ENCODE data around the gene SLC26A1. TPM values are rescaled to one million over a fixed set of nuclear protein-coding genes. Genes with fewer than 3 reads are reported as not detected.

SLC26A1 gene
- total RNA-seq, 4 donors from 2014 or later: 0.20 to 0.30 (median 0.21) TPM; not detected in 1

- TF ChIP-seq POLR2A (IDR thresholded peaks at IDR 0.05) (no peak), CTCF (IDR thresholded peaks at IDR 0.05) (no peak), EP300 (IDR thresholded peaks at IDR 0.05) (no peak)
- peaks cover 0 to 98% (median 0%) of the 10 kb centered on the region in 3 donors for H3K36me3 ChIP-seq
- no peak overlapping the region for H3K27ac ChIP-seq
- H3K9me3 ChIP-seq: no peaks in the 10 kb centered on the region
- no peak for DNase-seq (ENCODE audit: low spot score in 2 of 2)
- no peak overlapping the region for H3K4me3 ChIP-seq
- WGBS, 2 donors: 89 to 100% methylated on average over 15 to 27 of the region's 33 CpGs
- H3K4me1 ChIP-seq: no peaks in the 10 kb centered on the region
- no peaks in the 10 kb centered on the region for H3K27me3 ChIP-seq
Observed at GRCh38 chr4:955161-955921, 37.9 kb downstream of the SLC26A1 start.

- TF ChIP-seq EP300 (IDR thresholded peaks at IDR 0.05): no peak
- TF ChIP-seq POLR2A (IDR thresholded peaks at IDR 0.05): no peak
- TF ChIP-seq CTCF (IDR thresholded peaks at IDR 0.05): no peak
- H3K27ac ChIP-seq: no peak overlapping the region
- no peaks in the 10 kb centered on the region for H3K9me3 ChIP-seq
- WGBS, 2 donors: 89 to 92% methylated on average over 17 of the region's 17 CpGs
- H3K4me3 ChIP-seq: no peak overlapping the region
- no peak for DNase-seq (ENCODE audit: low spot score in 2 of 2)
- no peaks in the 10 kb centered on the region for H3K27me3 ChIP-seq
- H3K36me3 ChIP-seq: peaks cover 0 to 97% (median 0%) of the 10 kb centered on the region in 3 donors
- H3K4me1 ChIP-seq: no peaks in the 10 kb centered on the region
Observed at GRCh38 chr4:954211-955020, 38.8 kb downstream of the SLC26A1 start.

GRCh38 chr4:953574-953915 lies 39.7 kb downstream of the SLC26A1 start:
- Histone ChIP-seq H3K4me3 (no peak overlapping the region), H3K9me3 (no peaks in the 10 kb centered on the region), H3K27me3 (no peaks in the 10 kb centered on the region), H3K36me3 (peaks cover 0 to 93% (median 0%) of the 10 kb centered on the region in 3 donors), H3K4me1 (no peaks in the 10 kb centered on the region), H3K27ac (no peak overlapping the region)
- TF ChIP-seq POLR2A (IDR thresholded peaks at IDR 0.05) (no peak), EP300 (IDR thresholded peaks at IDR 0.05) (no peak), CTCF (IDR thresholded peaks at IDR 0.05) (no peak)
- 97% methylated on average over 13 of the region's 13 CpGs for WGBS, 2 donors
- DNase-seq (ENCODE audit: low spot score in 2 of 2): no peak

GRCh38 chr4:952881-953573 lies 40.2 kb downstream of the SLC26A1 start:
- WGBS, 2 donors: 92 to 94% methylated on average over 27 to 28 of the region's 28 CpGs
- DNase-seq (ENCODE audit: low spot score in 2 of 2): no peak
- Histone ChIP-seq H3K27ac (no peak overlapping the region), H3K4me1 (no peaks in the 10 kb centered on the region), H3K36me3 (peaks cover 0 to 92% (median 0%) of the 10 kb centered on the region in 3 donors), H3K27me3 (no peaks in the 10 kb centered on the region), H3K9me3 (no peaks in the 10 kb centered on the region), H3K4me3 (no peak overlapping the region)
- TF ChIP-seq EP300 (IDR thresholded peaks at IDR 0.05): no peak
- TF ChIP-seq POLR2A (IDR thresholded peaks at IDR 0.05): no peak
- no peak for TF ChIP-seq CTCF (IDR thresholded peaks at IDR 0.05)

All from tibial nerve (tissue), 4 donors.